GM12801 (cell line): ENCODE results near the gene HDAC4.

Source experiments
- CTCF ChIP-seq: IDR thresholded peaks from one replicate; pipeline ENCODE4 v1.5.1; 2011; ENCODE audit warnings: control low read depth; ENCODE audit not compliant: insufficient read length; ENCODE audit errors: extremely low read depth

The HDAC4 gene

GRCh38 chr2:239187464-239188253, 213.2 kb downstream of the HDAC4 start:
- TF ChIP-seq CTCF = no peak

- no peak for TF ChIP-seq CTCF
Observed at GRCh38 chr2:239186516-239187357, 214.1 kb downstream of the HDAC4 start.

- TF ChIP-seq CTCF = no peak
Observed at GRCh38 chr2:239184968-239185903, 215.6 kb downstream of the HDAC4 start.

GRCh38 chr2:239184179-239184578, 216.6 kb downstream of the HDAC4 start:
- TF ChIP-seq CTCF = no peak

GRCh38 chr2:239182981-239183791, 217.6 kb downstream of the HDAC4 start:
- no peak for TF ChIP-seq CTCF

GRCh38 chr2:239181903-239182581, 218.8 kb downstream of the HDAC4 start:
- TF ChIP-seq CTCF = no peak
